AG04450 (cell line): ENCODE results near the gene MAD1L1. TPM values are rescaled to one million over a fixed set of nuclear protein-coding genes. Genes with fewer than 3 reads are reported as not detected.

ENCODE experiments used
- CTCF ChIA-PET: fragments of 300-600, 350-600 bp; formaldehyde crosslinking; extraction: SDS; loops from one replicate; lab custom pipeline; 2022; ENCODE audit warnings: antibody characterized with exemption, inconsistent platforms; lab: Charles Lee
- POLR2A ChIA-PET: fragments of 350-600 bp; formaldehyde crosslinking; extraction: SDS; loops from one replicate; lab custom pipeline; 2021; ENCODE audit warnings: antibody characterized with exemption, inconsistent platforms; lab: Yijun Ruan, JAX
- DNase-seq: peaks from one replicate; pipeline ENCODE4 v3.0.0-alpha.2; 2011; ENCODE audit warnings: low read depth, low spot score
- H3K27ac ChIP-seq: one replicate; pipeline ENCODE4 v1.5.1; 2012; ENCODE audit warnings: low read depth, low read length, control low read depth
- H3K27me3 ChIP-seq: one replicate; pipeline ENCODE4 v1.6.0; 2012; ENCODE audit warnings: low read length; ENCODE audit not compliant: control insufficient read depth, insufficient read depth
- H3K4me3 ChIP-seq: 2 replicates; pipeline ENCODE4 v1.5.1; 2011; ENCODE audit warnings: mild to moderate bottlenecking, low read depth, low read length, control low read depth
- H3K9me3 ChIP-seq: 2 replicates; pipeline ENCODE4 v1.5.1; 2012; ENCODE audit warnings: low read length; ENCODE audit not compliant: control insufficient read depth, insufficient read depth
- polyA plus RNA-seq: library from polyadenylated mRNA; depleted of rRNA; stranded (reverse); fragments of >200 nt; gene quantifications from 2 replicates; pipeline ENCODE4 v1.2.3, GENCODE V29; 2011
- TF ChIP-seq, protein P1 (sequence below): IDR thresholded peaks from 2 replicates; pipeline ENCODE4 v1.5.1; 2011; ENCODE audit warnings: low read depth, low read length, control low read depth, inconsistent platforms

MAD1L1 gene
- polyA plus RNA-seq, 1 experiment = 11.9 TPM

DNA sequence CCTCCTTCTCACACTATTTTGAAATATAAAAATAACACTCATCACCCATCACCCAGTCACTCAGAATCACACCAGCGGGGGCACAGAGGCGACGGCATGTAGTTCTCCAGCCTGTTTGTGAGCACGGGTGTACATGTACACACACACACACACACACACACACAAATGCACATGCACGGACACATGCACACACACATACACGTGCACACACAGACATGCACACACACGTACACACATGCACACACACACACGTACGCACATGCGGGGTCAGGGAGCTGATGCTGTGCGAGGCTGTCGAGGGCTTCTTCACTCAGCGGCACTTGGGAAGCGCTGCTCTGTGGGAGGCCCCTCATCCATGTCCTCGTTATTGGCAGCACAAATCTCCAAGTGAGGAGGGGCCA, 383.8 kb downstream of the MAD1L1 start:
- Histone ChIP-seq H3K9me3 (no peaks in the 10 kb centered on the region; the same call in 1 of the 2 replicates), H3K27ac (no peak overlapping the region), H3K27me3 (no peaks in the 10 kb centered on the region), H3K4me3 (no peak overlapping the region)
- ChIA-PET CTCF (no interaction called here), POLR2A (no interaction called here)
- TF ChIP-seq, protein P1, sequence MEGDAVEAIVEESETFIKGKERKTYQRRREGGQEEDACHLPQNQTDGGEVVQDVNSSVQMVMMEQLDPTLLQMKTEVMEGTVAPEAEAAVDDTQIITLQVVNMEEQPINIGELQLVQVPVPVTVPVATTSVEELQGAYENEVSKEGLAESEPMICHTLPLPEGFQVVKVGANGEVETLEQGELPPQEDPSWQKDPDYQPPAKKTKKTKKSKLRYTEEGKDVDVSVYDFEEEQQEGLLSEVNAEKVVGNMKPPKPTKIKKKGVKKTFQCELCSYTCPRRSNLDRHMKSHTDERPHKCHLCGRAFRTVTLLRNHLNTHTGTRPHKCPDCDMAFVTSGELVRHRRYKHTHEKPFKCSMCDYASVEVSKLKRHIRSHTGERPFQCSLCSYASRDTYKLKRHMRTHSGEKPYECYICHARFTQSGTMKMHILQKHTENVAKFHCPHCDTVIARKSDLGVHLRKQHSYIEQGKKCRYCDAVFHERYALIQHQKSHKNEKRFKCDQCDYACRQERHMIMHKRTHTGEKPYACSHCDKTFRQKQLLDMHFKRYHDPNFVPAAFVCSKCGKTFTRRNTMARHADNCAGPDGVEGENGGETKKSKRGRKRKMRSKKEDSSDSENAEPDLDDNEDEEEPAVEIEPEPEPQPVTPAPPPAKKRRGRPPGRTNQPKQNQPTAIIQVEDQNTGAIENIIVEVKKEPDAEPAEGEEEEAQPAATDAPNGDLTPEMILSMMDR = no peak
- DNase-seq = no peak

DNA sequence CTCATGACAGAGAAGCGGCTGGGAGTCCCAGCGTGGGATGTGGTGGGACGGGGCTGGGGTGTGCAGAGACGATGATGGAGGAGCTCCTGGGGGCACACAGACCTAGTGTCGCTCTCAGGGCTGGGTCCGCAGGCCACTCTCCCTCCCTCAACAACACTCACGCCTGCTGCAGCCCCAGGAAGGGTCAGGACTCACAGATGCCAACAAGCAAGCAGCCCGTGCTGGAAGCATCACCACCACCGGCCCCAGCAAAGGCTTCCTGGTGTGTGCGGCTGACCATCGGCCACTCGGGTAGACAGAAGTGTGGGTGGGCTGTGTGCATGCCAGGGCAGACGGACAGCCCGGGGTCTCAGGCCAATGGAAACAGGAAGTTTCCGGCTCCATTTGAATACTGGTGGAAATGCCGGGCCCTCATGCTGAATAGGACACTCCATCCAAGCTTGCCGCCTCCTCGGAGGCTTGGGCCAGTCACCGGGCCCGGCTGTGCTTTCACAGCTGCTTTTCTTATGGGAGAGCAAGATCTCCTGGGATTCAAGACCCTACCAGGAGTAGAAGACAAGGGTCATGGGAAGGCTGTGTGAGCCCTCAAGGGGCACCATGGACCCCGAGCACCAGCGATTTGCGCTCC, 384.6 kb downstream of the MAD1L1 start:
- no peaks in the 10 kb centered on the region; the same call in 1 of the 2 replicates for H3K9me3 ChIP-seq
- H3K27me3 ChIP-seq = no peaks in the 10 kb centered on the region
- ChIA-PET POLR2A (no interaction called here), CTCF (no interaction called here)
- no peak overlapping the region for H3K4me3 ChIP-seq
- DNase-seq = no peak
- TF ChIP-seq, protein P1 = no peak
- H3K27ac ChIP-seq = no peak overlapping the region

- Histone ChIP-seq H3K27ac (no peak overlapping the region), H3K27me3 (no peaks in the 10 kb centered on the region), H3K9me3 (no peaks in the 10 kb centered on the region; the same call in 1 of the 2 replicates), H3K4me3 (no peak overlapping the region)
- ChIA-PET POLR2A (no interaction called here), CTCF (no interaction called here)
- TF ChIP-seq, protein P1 = no peak
- DNase-seq = no peak
Observed at GRCh38 chr7:1847260-1848001, 385.3 kb downstream of the MAD1L1 start.

DNA sequence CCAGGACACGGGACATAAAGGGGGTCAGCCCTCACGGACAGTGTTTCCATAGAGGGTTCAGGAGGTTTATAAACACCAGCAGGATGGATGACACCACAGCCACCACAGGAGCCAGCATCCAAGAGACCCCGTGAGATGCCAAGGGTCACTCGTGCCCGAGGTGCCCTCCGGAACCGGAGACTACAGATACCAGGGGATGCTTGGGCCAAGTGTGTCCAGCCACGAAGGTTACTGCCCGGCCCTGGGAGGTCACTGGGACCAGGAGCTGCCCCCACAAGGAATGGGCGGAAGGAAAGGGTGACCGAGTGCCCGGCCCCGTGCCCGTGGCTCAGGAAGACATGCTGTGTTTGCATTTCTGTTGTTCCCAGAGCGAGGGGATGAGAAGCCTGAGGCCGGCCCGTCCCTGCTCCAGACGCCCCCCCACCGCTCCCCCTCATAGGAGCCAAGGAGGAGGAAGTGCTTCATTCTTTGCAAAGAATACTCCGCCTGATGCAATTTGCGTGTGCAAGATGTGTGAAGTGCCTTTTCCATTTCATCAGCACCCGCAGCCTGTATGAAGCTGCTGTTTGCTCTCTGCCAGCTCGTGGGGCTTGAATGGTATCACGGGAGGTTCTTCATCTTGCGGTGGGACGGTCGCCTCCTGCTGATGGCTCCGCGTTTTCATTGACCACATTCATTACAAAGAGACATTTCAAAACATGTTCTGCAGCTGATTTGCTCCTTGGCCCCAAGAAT, 386.2 kb downstream of the MAD1L1 start:
- H3K4me3 ChIP-seq = no peak overlapping the region
- H3K27ac ChIP-seq = no peak overlapping the region
- TF ChIP-seq, protein P1 = no peak
- no peaks in the 10 kb centered on the region; the same call in 1 of the 2 replicates for H3K9me3 ChIP-seq
- ChIA-PET CTCF (no interaction called here), POLR2A (no interaction called here)
- DNase-seq = no peak
- no peaks in the 10 kb centered on the region for H3K27me3 ChIP-seq
